Measurements from ENCODE around the gene CDCA5. TPM values are rescaled to one million over a fixed set of nuclear protein-coding genes. Genes with fewer than 3 reads are reported as not detected.

Gene CDCA5
- total RNA-seq, 5 donors from 2014 or later (not counting 1 experiment from before 2014, with no cell fraction given), result 1.2 to 4.2 (median 1.7) TPM

GRCh38 chr11:65087827-65088226, 4.0 kb upstream of the CDCA5 start:
- Histone ChIP-seq H3K36me3 (ENCODE audit: control insufficient read depth in 2 of 2, extremely low read depth in 1 of 2, insufficient read depth in 1 of 2, low read length in 1 of 2) (peaks cover 15 to 38% of the 10 kb centered on the region in 2 donors), H3K4me1 (ENCODE audit: control insufficient read depth in 1 of 2, extremely low read depth in 1 of 2, insufficient read depth in 2 of 2, low read length in 2 of 2) (peaks cover 11 to 22% of the 10 kb centered on the region in 2 experiments), H3K27ac (ENCODE audit: low read length) (no peak overlapping the region), H3K9me3 (no peaks in the 10 kb centered on the region), H3K27me3 (replicated peaks in 1 of 2; ENCODE audit: control insufficient read depth in 2 of 2, extremely low read depth in 1 of 2, insufficient read depth in 2 of 2, low read length in 1 of 2) (no peaks in the 10 kb centered on the region), H3K4me3 (ENCODE audit: control insufficient read depth in 1 of 2, extremely low read depth in 1 of 2, low read length in 1 of 2) (no peak overlapping the region)
- DNase-seq, result no peak
- Mint-ChIP-seq H3K4me3 (no peak overlapping the region), H3K9me3 (no peaks in the 10 kb centered on the region), H3K36me3 (peaks cover 20% of the 10 kb centered on the region), H3K27ac (no peak overlapping the region), H3K4me1 (peaks cover 26 to 32% (median 29%) of the 10 kb centered on the region in 3 donors), H3K27me3 (no peaks in the 10 kb centered on the region)
- ChIA-PET CTCF (no interaction called here), POLR2A (no interaction called here)
- WGBS (ENCODE audit: insufficient coverage), result 100% methylated on average over 2 of the region's 15 CpGs
- ATAC-seq (replicated peaks in 1 of 4), result no peak

GRCh38 chr11:65087216-65087615, 3.4 kb upstream of the CDCA5 start:
- CTCF ChIA-PET, result no interaction called here
- no peak overlapping the region for H3K4me3 Mint-ChIP-seq
- Histone ChIP-seq H3K4me1 (ENCODE audit: control insufficient read depth in 1 of 2, extremely low read depth in 1 of 2, insufficient read depth in 2 of 2, low read length in 2 of 2) (peaks cover 11 to 22% of the 10 kb centered on the region in 2 experiments), H3K9me3 (no peaks in the 10 kb centered on the region), H3K4me3 (ENCODE audit: control insufficient read depth in 1 of 2, extremely low read depth in 1 of 2, low read length in 1 of 2) (no peak overlapping the region), H3K27me3 (replicated peaks in 1 of 2; ENCODE audit: control insufficient read depth in 2 of 2, extremely low read depth in 1 of 2, insufficient read depth in 2 of 2, low read length in 1 of 2) (no peaks in the 10 kb centered on the region), H3K27ac (ENCODE audit: low read length) (no peak overlapping the region), H3K36me3 (ENCODE audit: control insufficient read depth in 2 of 2, extremely low read depth in 1 of 2, insufficient read depth in 1 of 2, low read length in 1 of 2) (peaks cover 15 to 38% of the 10 kb centered on the region in 2 donors)
- DNase-seq (no peak), ATAC-seq (replicated peaks in 1 of 4) (no peak)
- peaks cover 20% of the 10 kb centered on the region for H3K36me3 Mint-ChIP-seq
- no peak overlapping the region for H3K27ac Mint-ChIP-seq
- H3K4me1 Mint-ChIP-seq, result peaks cover 26 to 34% (median 30%) of the 10 kb centered on the region in 3 donors
- 96% methylated on average over 11 of the region's 11 CpGs for WGBS (ENCODE audit: insufficient coverage)
- H3K27me3 Mint-ChIP-seq, result no peaks in the 10 kb centered on the region
- no peaks in the 10 kb centered on the region for H3K9me3 Mint-ChIP-seq
- POLR2A ChIA-PET, result no interaction called here

- Mint-ChIP-seq H3K36me3 (peaks cover 20% of the 10 kb centered on the region), H3K4me3 (peak overlapping the region in 1 of 3 donors; percentile 45), H3K27me3 (no peaks in the 10 kb centered on the region), H3K9me3 (no peaks in the 10 kb centered on the region), H3K27ac (no peak overlapping the region), H3K4me1 (peaks cover 26 to 34% (median 30%) of the 10 kb centered on the region in 3 donors)
- ChIA-PET CTCF (interaction anchor here in 1 of 2 donors (0.5 kb wide), 1 partner anchor 260 kb away, joined by 3 read pairs; no protein-coding TSS in a partner anchor), POLR2A (interaction anchor here (0.6 kb wide), 2 partner anchors 80 to 207 kb away, joined by 3 to 4 read pairs; no protein-coding TSS in a partner anchor)
- H3K36me3 ChIP-seq (ENCODE audit: control insufficient read depth in 2 of 2, extremely low read depth in 1 of 2, insufficient read depth in 1 of 2, low read length in 1 of 2), result peaks cover 15 to 38% of the 10 kb centered on the region in 2 donors
- no peak overlapping the region for H3K4me3 ChIP-seq (ENCODE audit: control insufficient read depth in 1 of 2, extremely low read depth in 1 of 2, low read length in 1 of 2)
- H3K27ac ChIP-seq (ENCODE audit: low read length), result no peak overlapping the region
- no peaks in the 10 kb centered on the region for H3K27me3 ChIP-seq (replicated peaks in 1 of 2; ENCODE audit: control insufficient read depth in 2 of 2, extremely low read depth in 1 of 2, insufficient read depth in 2 of 2, low read length in 1 of 2)
- no peaks in the 10 kb centered on the region for H3K9me3 ChIP-seq
- WGBS (ENCODE audit: insufficient coverage), result 94% methylated on average over 4 of the region's 9 CpGs
- DNase-seq, result no peak
- ATAC-seq (replicated peaks in 1 of 4), result no peak
- peaks cover 11 to 22% of the 10 kb centered on the region in 2 experiments for H3K4me1 ChIP-seq (ENCODE audit: control insufficient read depth in 1 of 2, extremely low read depth in 1 of 2, insufficient read depth in 2 of 2, low read length in 2 of 2)
These were observed 3.0 kb upstream of the CDCA5 start for GRCh38 chr11:65086809-65087208.

- Mint-ChIP-seq H3K9me3 (no peaks in the 10 kb centered on the region), H3K4me1 (peaks cover 26 to 34% (median 30%) of the 10 kb centered on the region in 3 donors), H3K27ac (peak overlapping the region; percentile 30 to 55), H3K27me3 (no peaks in the 10 kb centered on the region), H3K36me3 (peaks cover 20% of the 10 kb centered on the region), H3K4me3 (peak overlapping the region; percentile 88 to 93 (median 89))
- no peak for ATAC-seq (replicated peaks in 1 of 4)
- H3K4me1 ChIP-seq (ENCODE audit: control insufficient read depth in 1 of 2, extremely low read depth in 1 of 2, insufficient read depth in 2 of 2, low read length in 2 of 2), result peaks cover 11 to 22% of the 10 kb centered on the region in 2 experiments
- ChIA-PET CTCF (interaction anchor here in 1 of 2 donors (0.8 kb wide), 1 partner anchor 72 kb away, joined by 3 read pairs; no protein-coding TSS in a partner anchor), POLR2A (interaction anchor here in 1 of 2 donors (0.5 kb wide), 1 partner anchor 13 kb away, joined by 4 read pairs; no protein-coding TSS in a partner anchor)
- peaks cover 15 to 38% of the 10 kb centered on the region in 2 donors for H3K36me3 ChIP-seq (ENCODE audit: control insufficient read depth in 2 of 2, extremely low read depth in 1 of 2, insufficient read depth in 1 of 2, low read length in 1 of 2)
- no peak overlapping the region for H3K27ac ChIP-seq (ENCODE audit: low read length)
- WGBS (ENCODE audit: insufficient coverage), result no CpG with 5 or more reads among the region's 4 CpGs
- no peaks in the 10 kb centered on the region for H3K9me3 ChIP-seq
- no peak overlapping the region for H3K4me3 ChIP-seq (ENCODE audit: control insufficient read depth in 1 of 2, extremely low read depth in 1 of 2, low read length in 1 of 2)
- DNase-seq, result no peak
- no peaks in the 10 kb centered on the region for H3K27me3 ChIP-seq (replicated peaks in 1 of 2; ENCODE audit: control insufficient read depth in 2 of 2, extremely low read depth in 1 of 2, insufficient read depth in 2 of 2, low read length in 1 of 2)
These were observed 1.6 kb upstream of the CDCA5 start for GRCh38 chr11:65085446-65085845.

GRCh38 chr11:65084598-65085375, 947 bp upstream of the CDCA5 start:
- Histone ChIP-seq H3K27ac (ENCODE audit: low read length) (peak overlapping the region; percentile 92), H3K4me1 (ENCODE audit: control insufficient read depth in 1 of 2, extremely low read depth in 1 of 2, insufficient read depth in 2 of 2, low read length in 2 of 2) (peaks cover 11 to 22% of the 10 kb centered on the region in 2 experiments), H3K27me3 (replicated peaks in 1 of 2; ENCODE audit: control insufficient read depth in 2 of 2, extremely low read depth in 1 of 2, insufficient read depth in 2 of 2, low read length in 1 of 2) (no peaks in the 10 kb centered on the region), H3K9me3 (no peaks in the 10 kb centered on the region), H3K36me3 (ENCODE audit: control insufficient read depth in 2 of 2, extremely low read depth in 1 of 2, insufficient read depth in 1 of 2, low read length in 1 of 2) (peaks cover 15 to 38% of the 10 kb centered on the region in 2 donors), H3K4me3 (ENCODE audit: control insufficient read depth in 1 of 2, extremely low read depth in 1 of 2, low read length in 1 of 2) (peak overlapping the region; percentile 83 to 89)
- Mint-ChIP-seq H3K36me3 (peaks cover 20% of the 10 kb centered on the region), H3K27ac (peak overlapping the region; percentile 96), H3K4me3 (peak overlapping the region; percentile 88 to 93 (median 89)), H3K27me3 (no peaks in the 10 kb centered on the region), H3K9me3 (no peaks in the 10 kb centered on the region), H3K4me1 (peaks cover 26 to 34% (median 30%) of the 10 kb centered on the region in 3 donors)
- 60% methylated on average over 19 of the region's 23 CpGs for WGBS (ENCODE audit: insufficient coverage)
- DNase-seq (no peak), ATAC-seq (replicated peaks in 1 of 4) (no peak)
- POLR2A ChIA-PET, result interaction anchor here in 1 of 2 donors (0.5 kb wide), 1 partner anchor 14 kb away, joined by 4 read pairs; no protein-coding TSS in a partner anchor
- CTCF ChIA-PET, result interaction anchor here in 1 of 2 donors (0.8 kb wide), 1 partner anchor 72 kb away, joined by 3 read pairs; no protein-coding TSS in a partner anchor

GRCh38 chr11:65083134-65083833, 556 bp downstream of the CDCA5 start:
- Histone ChIP-seq H3K27me3 (replicated peaks in 1 of 2; ENCODE audit: control insufficient read depth in 2 of 2, extremely low read depth in 1 of 2, insufficient read depth in 2 of 2, low read length in 1 of 2) (no peaks in the 10 kb centered on the region), H3K4me1 (ENCODE audit: control insufficient read depth in 1 of 2, extremely low read depth in 1 of 2, insufficient read depth in 2 of 2, low read length in 2 of 2) (peaks cover 11 to 27% of the 10 kb centered on the region in 2 experiments), H3K4me3 (ENCODE audit: control insufficient read depth in 1 of 2, extremely low read depth in 1 of 2, low read length in 1 of 2) (peak overlapping the region; percentile 83 to 89), H3K36me3 (ENCODE audit: control insufficient read depth in 2 of 2, extremely low read depth in 1 of 2, insufficient read depth in 1 of 2, low read length in 1 of 2) (peaks cover 13 to 28% of the 10 kb centered on the region in 2 donors), H3K9me3 (no peaks in the 10 kb centered on the region), H3K27ac (ENCODE audit: low read length) (peak overlapping the region; percentile 92)
- peak overlapping the region; percentile 46 to 96 for H3K27ac Mint-ChIP-seq
- H3K4me3 Mint-ChIP-seq, result peak overlapping the region; percentile 88 to 93 (median 89)
- no peaks in the 10 kb centered on the region for H3K27me3 Mint-ChIP-seq
- H3K9me3 Mint-ChIP-seq, result no peaks in the 10 kb centered on the region
- ATAC-seq (replicated peaks in 1 of 4), result no peak
- WGBS (ENCODE audit: insufficient coverage), result 3% methylated on average over 8 of the region's 13 CpGs
- POLR2A ChIA-PET, result interaction anchor here in 1 of 2 donors (0.6 kb wide), 1 partner anchor 574 kb away, joined by 3 read pairs; no protein-coding TSS in a partner anchor
- peaks cover 28 to 38% (median 35%) of the 10 kb centered on the region in 3 donors for H3K4me1 Mint-ChIP-seq
- peaks cover 6% of the 10 kb centered on the region for H3K36me3 Mint-ChIP-seq
- CTCF ChIA-PET, result interaction anchor here (0.6 to 1.6 kb wide), 2 partner anchors 39 to 63 kb away, joined by 6 read pairs; partner anchors contain the start of genes FAU (in 1 of the 2) and MRPL49 (in 1 of the 2)
- peak in 1 of 35 experiments; percentile 2 for DNase-seq
